Frontal cortex (tissue), 4 donors: ENCODE measurements around the gene RALGDS. TPM values are rescaled to one million over a fixed set of nuclear protein-coding genes. Genes with fewer than 3 reads are reported as not detected.
A peak's percentile ranks its signal among the peaks of the same experiment; 100 is the strongest.

ENCODE experiments used
- DNase-seq, 2 donors: peaks; one replicate each; pipeline ENCODE4 v3.0.0; 2012; ENCODE audit warnings: low spot score in 2 of 2
- FAIRE-seq: peaks from 2 replicates; lab custom pipeline; 2012; peaks lifted over from hg19 to GRCh38; lab: Jason Lieb, UNC
- total RNA-seq: library from RNA; depleted of rRNA; stranded (reverse); fragments of >200 nt; gene quantifications from one replicate; pipeline ENCODE4 v1.2.3, GENCODE V29; 2014
- donor health status: control.
- donor health status: control.
- donor health status: control.

RALGDS gene
- total RNA-seq, 1 donor from 2014 or later, result 79.9 TPM

DNA sequence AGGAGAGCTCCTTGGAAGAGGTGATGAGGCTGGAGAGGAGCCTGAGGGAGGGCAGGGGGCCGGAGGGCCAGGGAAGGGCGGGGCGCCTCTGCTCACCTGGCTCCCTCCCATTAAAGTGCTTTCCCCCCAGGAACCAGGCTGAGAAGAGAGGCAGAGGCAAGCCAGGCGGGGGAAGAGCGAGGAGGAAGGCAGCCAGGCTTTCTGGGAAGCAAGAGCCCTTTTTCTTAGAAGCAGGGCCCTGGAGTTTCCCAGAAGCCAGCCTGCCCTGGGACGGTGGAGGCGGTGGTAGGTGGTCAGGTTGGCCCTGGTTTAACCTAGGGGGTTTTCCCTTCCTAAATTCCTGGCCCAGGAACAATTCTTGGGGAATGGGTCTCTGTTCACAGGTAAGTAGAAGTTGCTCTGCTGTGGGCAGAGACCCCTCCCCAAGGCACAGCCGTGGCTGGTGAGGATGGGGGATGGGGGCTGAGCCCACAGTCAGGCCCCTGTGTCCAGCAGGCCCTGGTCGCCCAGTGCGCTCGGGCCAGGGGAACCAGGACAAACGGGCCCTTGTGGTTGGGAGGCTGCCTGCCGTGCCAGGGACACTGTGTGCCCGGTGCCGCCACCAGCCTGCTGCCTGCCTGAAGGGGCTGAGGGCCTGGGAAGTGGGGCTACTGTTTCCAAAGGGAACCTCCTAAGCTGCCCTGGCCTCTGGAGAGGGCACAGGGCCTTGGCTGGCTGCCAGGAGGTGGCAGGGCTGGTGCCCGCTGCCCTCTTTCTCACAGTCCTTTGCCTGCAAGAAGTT, 16.6 kb upstream of the RALGDS start:
- FAIRE-seq, result no peak
- DNase-seq, result no peak

- DNase-seq, result no peak
- no peak for FAIRE-seq
Observed at GRCh38 chr9:133135146-133135745, 14.2 kb upstream of the RALGDS start.

DNA sequence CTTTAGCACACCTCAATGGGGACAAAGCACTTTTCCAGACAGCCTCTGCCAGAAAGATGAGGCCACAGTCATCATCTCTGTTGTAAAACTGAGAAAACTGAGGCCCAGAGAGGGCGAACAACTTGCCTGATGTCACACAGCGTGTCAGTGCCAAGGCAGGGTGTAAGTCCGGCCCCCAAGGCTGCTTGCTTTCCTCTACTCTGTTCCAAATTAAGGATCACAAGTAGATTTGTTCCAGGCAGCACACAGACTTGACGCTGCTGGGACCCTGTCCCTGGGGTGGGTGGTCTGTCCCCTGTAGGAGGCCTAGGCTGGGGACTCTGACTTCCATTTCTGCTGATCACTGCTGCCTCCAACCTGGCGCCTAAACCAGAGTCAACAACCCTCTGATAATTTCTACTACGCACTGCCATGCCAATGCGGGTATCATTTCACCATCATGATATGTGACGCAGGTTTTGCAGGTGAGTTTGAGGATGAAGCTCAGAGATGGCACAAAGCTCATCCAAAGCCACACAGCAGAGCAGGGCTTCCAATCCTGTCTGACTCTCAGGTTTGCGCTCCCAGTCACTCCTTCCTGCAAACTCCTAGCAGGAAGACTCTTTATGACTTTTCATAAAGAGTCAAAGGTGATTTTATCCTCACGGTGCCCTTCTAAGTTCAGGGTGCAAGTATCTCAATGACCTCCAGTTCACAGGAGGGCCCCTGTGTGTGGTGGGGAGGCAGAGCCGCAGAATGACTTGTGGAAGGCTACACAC, 13.5 kb upstream of the RALGDS start:
- FAIRE-seq, result no peak
- DNase-seq, result no peak

DNA sequence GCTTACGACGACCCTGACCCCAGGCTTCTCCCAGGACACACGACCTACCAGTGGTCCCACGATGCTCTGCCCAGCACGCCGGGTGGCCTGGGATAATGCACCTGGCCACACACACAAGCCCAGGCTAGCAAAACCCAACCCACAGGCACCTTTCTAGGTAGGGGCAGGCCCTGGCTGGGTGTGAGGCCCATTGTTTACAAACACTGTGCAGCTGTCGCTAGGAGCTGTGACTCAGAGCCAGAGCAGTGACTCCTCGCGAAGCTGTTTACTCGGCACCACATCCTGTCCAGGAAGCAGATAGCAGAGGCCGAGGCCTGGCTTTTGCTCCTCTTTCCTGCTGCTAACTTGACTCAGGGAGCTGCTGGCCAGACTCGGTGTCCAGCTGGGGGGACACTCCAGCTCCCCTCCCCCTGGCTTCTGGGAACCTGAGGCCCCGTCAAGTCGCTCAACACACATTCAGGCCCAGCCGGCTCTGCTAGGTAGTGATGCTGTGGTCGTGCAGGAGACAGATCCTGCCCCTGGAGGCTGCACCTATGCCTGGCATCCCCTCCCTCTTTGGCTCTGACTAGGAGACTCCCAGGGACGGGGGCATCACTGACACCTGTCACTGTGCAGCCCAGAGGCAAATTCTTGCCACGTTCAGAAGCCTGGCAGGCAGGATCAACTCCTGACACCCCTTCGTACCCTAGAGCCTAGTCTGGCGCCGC, 12.8 kb upstream of the RALGDS start:
- FAIRE-seq (no peak), DNase-seq (peak in 1 of 2 donors; percentile 90)

DNA sequence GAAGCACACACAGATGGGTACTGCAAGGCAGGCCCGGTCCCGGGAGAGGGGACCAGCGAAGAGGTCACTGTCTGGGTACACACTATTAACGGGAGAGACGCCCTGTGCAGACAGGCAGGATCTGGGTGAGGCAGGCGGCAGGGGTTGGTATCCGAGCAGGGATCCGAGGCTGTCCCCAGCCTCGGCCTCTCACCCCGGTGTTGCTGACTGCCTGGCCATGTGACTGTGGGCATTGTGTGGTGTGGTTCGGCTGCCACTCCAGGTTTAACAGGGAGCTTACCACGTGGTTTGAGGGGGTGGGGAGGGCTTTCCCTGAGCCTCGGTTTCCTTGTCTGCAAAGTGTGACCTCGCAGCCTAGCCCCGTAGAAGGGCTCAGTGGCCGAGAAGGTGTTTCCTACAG, 11.1 kb upstream of the RALGDS start:
- no peak for FAIRE-seq
- DNase-seq, result no peak

DNA sequence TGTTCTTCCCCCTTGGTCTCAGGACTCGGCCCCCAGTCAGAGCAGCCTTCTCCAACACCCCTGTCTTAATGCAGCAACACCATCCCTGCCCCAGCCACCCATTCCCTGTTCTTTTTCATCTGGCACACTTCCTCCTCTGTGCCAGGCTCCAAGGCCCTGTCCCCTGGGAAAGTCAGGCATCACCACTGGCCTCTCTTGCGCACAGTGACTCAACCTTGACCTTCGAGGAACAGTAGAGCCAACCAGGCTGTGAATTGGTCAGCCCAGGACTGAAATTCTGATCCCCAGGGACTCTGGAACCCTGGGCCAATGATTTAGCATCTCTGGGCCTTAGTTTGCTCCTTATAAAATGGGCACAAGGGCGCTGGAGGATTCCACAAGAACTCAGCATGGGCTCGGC, 10.5 kb upstream of the RALGDS start:
- DNase-seq (no peak), FAIRE-seq (no peak)

GRCh38 chr9:133130685-133131244, 9.7 kb upstream of the RALGDS start:
- no peak for FAIRE-seq
- DNase-seq, result no peak

- no peak for DNase-seq
- no peak for FAIRE-seq
Observed at GRCh38 chr9:133129001-133129795, 8.2 kb upstream of the RALGDS start.

GRCh38 chr9:133128152-133128551, 7.1 kb upstream of the RALGDS start:
- DNase-seq (no peak), FAIRE-seq (no peak)

GRCh38 chr9:133127340-133127981, 6.4 kb upstream of the RALGDS start:
- no peak for FAIRE-seq
- no peak for DNase-seq

DNA sequence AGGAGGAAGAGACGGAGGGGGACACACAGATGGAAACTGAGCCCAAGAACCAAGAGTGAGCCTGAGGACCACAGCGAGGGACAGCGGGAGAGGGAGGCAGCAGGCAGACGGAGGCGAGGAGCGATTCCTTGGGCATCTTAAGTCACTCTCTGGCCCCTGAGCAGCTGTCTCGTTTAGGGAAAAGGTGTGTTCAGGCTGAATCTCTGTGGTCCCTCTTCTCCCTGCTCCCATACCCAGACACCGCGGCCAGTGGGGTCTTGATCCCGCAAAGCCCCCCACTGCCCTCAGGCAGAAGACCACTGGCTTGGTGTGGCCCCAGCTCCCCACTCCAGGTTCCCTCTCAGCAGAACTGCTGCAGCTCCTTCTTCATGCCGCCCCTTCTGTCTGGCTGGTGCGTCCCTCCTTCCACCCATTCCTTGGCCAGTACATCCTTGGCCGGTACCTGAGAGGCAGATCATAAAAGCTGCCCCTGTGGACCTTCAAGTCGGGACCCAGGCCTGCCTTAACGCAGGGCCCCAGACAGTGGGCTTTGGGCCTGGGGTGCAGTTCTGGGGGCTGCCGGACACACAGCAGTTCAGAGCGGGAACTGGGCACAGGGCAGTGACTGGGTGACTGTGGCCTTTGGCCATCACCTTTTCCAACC, 5.8 kb upstream of the RALGDS start:
- DNase-seq (no peak), FAIRE-seq (no peak)

DNA sequence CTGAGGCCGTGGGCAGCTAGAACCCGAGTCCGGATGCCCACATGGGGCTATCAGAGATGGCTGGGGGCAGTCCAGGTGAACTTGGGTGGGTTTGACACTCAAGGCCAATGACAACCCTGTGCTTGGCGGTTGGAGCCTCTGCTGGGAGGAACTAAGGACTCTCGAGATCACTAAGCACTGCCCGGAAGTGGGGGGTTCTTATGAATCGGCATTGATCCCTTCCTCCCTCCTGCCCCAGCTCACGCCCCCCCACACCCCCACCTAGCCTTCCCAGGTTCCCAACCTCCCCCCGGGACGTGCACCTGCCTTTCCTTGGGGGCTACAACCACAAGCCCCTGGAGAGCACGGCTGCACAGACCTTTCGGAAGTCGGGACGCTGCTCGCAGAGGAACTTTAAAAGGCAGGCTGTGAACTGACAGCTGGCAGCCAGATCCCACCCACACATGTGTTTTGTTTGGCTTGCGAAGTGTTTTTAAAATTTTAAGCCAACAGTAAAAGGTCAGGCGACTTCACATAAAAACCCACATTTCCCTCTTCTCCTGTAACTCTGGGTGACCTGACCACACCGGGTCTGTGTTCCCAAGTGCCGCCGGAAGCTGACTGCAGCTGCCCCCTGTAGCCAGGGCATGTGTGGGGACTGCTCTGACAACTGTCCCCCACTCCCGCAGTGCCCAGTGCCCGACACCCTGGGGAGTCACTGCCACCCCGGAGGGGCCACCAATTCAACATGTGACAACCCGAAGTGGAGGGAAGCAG, 5.1 kb upstream of the RALGDS start:
- no peak for DNase-seq
- no peak for FAIRE-seq

DNA sequence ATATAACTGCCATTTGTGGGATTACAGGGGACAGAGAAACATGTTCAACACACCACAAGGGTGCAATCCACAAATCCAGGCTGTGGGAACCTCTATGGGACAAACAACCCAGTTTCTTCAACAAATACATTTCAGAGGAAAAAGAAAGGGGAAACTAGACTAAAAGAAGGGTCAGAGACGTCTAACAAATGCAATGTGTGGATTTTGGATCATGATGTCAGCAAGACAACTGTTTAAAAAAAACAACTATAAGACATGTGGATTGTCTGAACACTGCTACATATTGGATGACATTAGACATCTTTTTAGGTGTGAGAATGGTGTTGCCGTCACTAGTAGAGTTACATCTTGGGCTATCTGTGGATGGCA, 3.9 kb upstream of the RALGDS start:
- DNase-seq (no peak), FAIRE-seq (no peak)

DNA sequence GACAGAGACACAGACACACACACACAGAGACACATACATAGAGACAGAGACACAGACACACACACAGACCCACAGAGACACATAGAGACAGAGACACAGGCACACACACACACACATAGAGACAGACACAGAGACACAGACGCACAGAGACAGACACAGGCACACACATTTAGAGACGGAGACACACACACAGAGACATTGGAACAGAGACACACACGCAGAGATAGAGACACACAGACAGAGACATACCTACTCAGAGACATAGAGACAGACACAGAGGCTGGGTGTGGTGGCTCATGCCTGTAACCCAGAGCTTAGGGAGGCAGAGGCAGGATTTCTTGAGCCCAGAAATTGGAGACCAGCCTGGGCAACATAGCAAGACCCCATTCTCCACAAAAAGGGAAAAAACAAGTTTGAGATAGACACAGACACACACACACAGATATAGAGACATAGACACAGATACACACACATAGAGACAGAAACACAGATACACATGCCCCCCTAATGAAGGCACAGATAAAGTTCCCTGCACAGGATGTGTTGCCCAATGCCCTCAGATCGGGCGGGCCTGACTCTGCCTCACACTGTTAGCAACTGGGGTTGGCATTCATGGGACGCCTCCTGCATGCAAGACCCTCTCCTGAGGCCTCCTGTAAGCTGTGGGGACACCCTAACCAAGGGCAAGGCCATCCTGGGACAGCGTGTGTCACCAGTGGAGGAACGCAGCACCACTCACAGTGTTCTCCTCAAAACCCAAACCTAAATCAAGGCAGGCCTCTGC, 3.3 kb upstream of the RALGDS start:
- FAIRE-seq, result no peak
- no peak for DNase-seq

- DNase-seq, result no peak
- no peak for FAIRE-seq
Observed at GRCh38 chr9:133122935-133123611, 2.0 kb upstream of the RALGDS start.

GRCh38 chr9:133122605-133122934, 1.5 kb upstream of the RALGDS start:
- DNase-seq (no peak), FAIRE-seq (no peak)
